Activated T-cell treated with anti-CD3 and anti-CD28 coated beads, Interleukin-2, amount 50 U/mL, for 24 hours (primary cell): Measurements from ENCODE around the gene CLASP2.
"Not testable (repeated sequence)": the region's sequence is repeated elsewhere in the genome, so short reads cannot be mapped to it uniquely, and the experiment has no call there.

Experiments used
- DNase-seq: peaks from one replicate; pipeline ENCODE4 v3.0.0-alpha.2; 2020
- H3K27ac Mint-ChIP-seq: 2 replicates; pipeline ENCODE4 v1.8.0; 2020; ENCODE audit warnings: mild to moderate bottlenecking, mixed read lengths
- H3K27me3 Mint-ChIP-seq: 2 replicates; pipeline ENCODE4 v1.8.0; 2020; ENCODE audit warnings: mixed read lengths
- H3K36me3 Mint-ChIP-seq: 2 replicates; pipeline ENCODE4 v1.8.0; 2020; ENCODE audit warnings: low read depth, mixed read lengths
- H3K4me1 Mint-ChIP-seq: 2 replicates; pipeline ENCODE4 v1.8.0; 2020; ENCODE audit warnings: low read depth, mixed read lengths
- H3K4me3 Mint-ChIP-seq: 2 replicates; pipeline ENCODE4 v1.8.0; 2020; ENCODE audit warnings: mild to moderate bottlenecking, moderate library complexity, mixed read lengths
- H3K9me3 Mint-ChIP-seq: 2 replicates; pipeline ENCODE4 v1.8.0; 2020; ENCODE audit warnings: mixed read lengths

The CLASP2 gene

DNA sequence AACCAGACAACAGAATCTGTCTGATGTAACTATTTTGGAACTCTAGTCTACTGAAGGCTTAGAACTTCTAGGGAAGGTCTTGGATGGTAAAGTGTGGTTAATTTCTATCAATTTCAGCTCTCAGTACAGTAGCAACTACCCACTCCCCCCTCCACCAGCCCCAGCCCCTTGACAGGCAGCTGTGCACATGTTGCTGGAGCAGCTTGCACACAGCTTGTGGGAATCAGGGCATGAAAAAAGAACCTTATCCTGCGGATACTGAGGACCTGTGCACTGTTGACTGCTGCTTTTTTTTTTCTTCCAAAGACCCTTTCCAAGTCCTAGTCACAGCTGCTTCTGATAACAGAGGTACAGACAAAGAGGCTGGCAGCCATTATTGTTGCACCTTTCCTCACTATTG, 196.3 kb downstream of the CLASP2 start:
- H3K4me3 Mint-ChIP-seq: no peak overlapping the region
- H3K27me3 Mint-ChIP-seq: no peaks in the 10 kb centered on the region
- H3K4me1 Mint-ChIP-seq: no peaks in the 10 kb centered on the region
- H3K9me3 Mint-ChIP-seq: peaks cover 7% of the 10 kb centered on the region
- H3K27ac Mint-ChIP-seq: no peak overlapping the region
- DNase-seq: no peak
- peaks cover 80% of the 10 kb centered on the region for H3K36me3 Mint-ChIP-seq

DNA sequence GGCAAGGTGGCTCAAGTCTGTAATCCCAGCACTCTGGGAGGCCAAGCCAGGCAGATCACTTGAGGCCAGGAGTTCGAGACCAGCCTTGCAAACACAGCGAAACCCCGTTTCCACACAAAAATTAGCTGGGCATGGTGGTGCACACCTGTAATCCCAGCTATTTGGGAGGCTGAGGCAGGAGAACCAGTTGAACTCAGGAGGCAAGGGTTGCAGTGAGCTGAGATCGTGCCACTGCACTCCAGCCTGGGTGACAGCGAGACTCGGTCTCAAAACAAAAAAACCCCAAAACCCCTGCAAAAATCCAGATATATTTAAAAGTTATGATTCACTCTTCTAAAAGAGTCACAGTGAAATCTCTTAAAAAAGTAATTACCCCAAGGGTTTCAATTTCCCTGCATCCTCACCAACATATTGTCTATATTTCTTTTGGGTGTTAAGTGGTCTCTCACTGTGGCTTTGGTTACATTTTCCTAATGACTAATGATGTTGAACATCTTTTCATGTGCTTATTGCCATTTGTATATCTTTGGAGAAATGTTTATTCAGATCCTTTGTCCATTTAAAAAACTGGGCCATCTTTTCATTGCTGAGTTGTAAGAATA, 204.7 kb downstream of the CLASP2 start:
- Mint-ChIP-seq H3K27me3 (no peaks in the 10 kb centered on the region), H3K9me3 (no peaks in the 10 kb centered on the region), H3K27ac (no peak overlapping the region)

DNA sequence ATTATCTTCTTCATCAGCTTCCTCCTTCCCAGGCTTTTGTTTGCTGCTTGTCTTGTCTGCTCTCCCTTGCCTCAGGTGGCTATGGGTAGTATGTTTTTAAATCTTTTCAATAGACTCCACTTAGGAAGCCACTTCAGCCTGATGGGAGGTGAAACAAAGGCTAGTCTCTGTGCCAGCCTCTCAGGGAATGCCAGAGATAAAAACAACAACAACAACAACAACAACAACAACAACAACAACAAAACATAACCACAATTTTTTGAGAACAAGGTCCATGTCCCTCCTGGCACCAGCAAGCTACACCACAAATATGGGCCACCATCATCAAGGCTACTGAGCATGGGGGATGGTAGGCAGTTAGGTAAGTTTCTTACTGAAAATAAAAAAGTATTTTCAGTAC, 213.0 kb downstream of the CLASP2 start:
- peaks cover 91% of the 10 kb centered on the region for H3K36me3 Mint-ChIP-seq
- H3K4me3 Mint-ChIP-seq: no peak overlapping the region
- no peaks in the 10 kb centered on the region for H3K4me1 Mint-ChIP-seq
- peaks cover 4% of the 10 kb centered on the region for H3K9me3 Mint-ChIP-seq
- no peak for DNase-seq
- H3K27ac Mint-ChIP-seq: no peak overlapping the region
- H3K27me3 Mint-ChIP-seq: no peaks in the 10 kb centered on the region

More for the DNA sequence above, 204.7 kb downstream of the CLASP2 start:
- Mint-ChIP-seq H3K4me3 (no peak overlapping the region), H3K36me3 (peaks cover 78% of the 10 kb centered on the region), H3K4me1 (peaks cover 7% of the 10 kb centered on the region)
- no peak for DNase-seq

DNA sequence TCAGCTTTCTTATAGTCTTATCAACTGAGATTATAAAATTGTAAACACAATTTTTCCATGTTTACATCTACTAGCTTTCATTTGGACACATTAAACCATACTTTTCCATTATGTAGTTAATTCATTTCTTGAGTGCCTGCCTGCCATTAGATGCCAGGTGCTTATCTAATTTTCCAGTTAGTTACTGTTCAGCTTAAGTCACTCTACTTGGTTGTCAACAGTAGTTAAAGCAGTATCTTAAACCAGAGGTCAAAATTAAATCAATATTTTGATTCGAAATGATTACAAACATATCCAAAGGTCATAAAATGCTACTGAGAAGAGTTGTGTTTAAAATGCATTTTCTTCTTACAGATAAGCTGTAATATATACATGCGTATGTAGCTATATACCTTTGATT, 221.6 kb downstream of the CLASP2 start:
- Mint-ChIP-seq H3K9me3 (peaks cover 4% of the 10 kb centered on the region), H3K36me3 (peaks cover 40% of the 10 kb centered on the region), H3K27ac (no peak overlapping the region), H3K4me3 (no peak overlapping the region), H3K27me3 (no peaks in the 10 kb centered on the region), H3K4me1 (no peaks in the 10 kb centered on the region)
- DNase-seq: no peak

DNA sequence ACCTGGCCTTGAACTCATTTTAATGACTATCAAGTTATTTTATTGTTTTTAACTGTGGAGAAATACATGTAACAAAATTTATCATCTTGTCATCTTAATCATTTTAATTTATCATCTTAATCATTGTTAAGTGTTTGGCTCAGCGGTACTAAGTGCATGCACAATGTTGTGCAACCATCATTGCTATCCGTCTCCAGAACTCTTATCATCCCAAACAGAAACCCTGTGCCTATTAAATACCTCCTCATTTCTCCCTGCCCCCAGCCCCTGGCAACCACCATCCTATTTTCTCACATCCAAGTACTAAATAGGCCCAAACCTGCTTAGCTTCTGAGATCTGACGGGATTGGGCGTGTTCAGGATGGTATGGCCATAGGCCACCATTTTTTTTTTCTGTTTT, 226.3 kb downstream of the CLASP2 start:
- H3K4me1 Mint-ChIP-seq: no peaks in the 10 kb centered on the region
- no peak for DNase-seq
- no peaks in the 10 kb centered on the region for H3K27me3 Mint-ChIP-seq
- peaks cover 2% of the 10 kb centered on the region for H3K9me3 Mint-ChIP-seq
- H3K4me3 Mint-ChIP-seq: no peak overlapping the region
- peaks cover 3% of the 10 kb centered on the region for H3K36me3 Mint-ChIP-seq
- no peak overlapping the region for H3K27ac Mint-ChIP-seq

DNA sequence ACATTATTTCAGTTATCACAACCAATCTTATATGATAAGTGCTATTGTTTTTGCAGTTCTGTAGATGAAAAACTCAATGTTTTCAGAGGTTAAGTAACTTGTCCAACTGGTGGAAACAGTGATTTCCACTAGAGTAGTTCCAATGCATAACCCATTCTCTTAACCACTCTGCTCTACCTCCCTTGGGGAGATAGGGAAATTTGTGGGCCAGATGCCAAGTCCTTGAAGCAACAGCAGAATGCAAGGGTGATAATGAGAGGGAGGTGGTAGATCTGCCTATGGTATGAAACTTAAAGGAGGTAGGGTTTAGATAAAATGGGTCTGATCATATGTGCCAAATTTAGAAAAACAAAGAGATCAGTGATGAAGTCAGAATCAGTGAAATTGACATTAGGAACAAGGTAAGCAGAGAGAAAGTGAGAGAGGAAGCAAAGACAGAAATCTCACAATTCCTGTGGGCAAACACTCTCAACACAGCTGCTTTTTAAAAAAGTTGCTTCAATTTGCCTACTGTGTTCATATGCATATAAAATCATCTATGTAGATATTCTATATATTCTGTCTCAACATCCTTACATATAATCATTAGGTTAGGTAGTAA, 227.3 kb downstream of the CLASP2 start:
- Mint-ChIP-seq H3K4me1 (no peaks in the 10 kb centered on the region), H3K4me3 (no peak overlapping the region), H3K9me3 (peaks cover 3% of the 10 kb centered on the region), H3K36me3 (peaks cover 3% of the 10 kb centered on the region), H3K27me3 (no peaks in the 10 kb centered on the region), H3K27ac (no peak overlapping the region)
- DNase-seq: no peak

DNA sequence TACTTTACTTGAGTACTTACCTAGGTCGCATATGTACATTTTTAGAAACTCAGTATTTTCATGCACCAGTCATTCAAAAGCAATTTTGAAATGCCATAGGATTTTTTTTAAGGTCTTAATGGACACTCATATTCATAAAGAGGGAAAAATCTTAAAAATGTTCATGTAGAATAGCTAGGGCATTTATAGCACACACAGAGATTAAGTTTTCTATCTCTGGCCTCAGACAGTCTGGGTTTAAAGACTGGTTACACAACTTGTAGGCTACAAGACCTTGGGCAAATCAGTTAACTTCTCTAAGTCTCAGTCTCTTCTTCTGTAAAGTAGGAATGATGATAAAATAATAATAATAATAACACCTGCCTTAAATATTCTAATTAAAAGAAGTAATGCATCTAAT, 229.4 kb downstream of the CLASP2 start:
- Mint-ChIP-seq H3K27ac (no peak overlapping the region), H3K9me3 (peaks cover 3% of the 10 kb centered on the region), H3K27me3 (no peaks in the 10 kb centered on the region), H3K4me3 (no peak overlapping the region), H3K36me3 (peaks cover 3% of the 10 kb centered on the region), H3K4me1 (no peaks in the 10 kb centered on the region)
- DNase-seq: no peak

DNA sequence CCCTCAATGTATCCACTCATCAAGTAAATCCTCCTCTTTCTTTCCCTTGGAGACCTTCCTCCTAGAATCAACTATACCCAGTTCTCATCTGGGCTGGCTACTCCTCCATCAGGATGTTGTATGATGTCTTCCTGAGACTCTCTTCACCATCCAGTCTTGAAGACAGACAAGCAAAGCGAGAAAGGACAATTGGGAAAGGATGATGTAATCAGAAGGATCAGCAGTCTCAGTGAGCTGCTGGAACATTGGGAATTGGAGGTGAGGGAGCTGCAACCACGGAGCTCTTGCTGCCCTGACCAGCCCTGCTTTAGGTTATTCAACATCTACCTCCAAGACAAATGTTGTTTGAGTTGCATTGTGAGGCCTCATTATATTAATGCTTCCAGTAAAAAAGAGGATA, 229.8 kb downstream of the CLASP2 start:
- Mint-ChIP-seq H3K27me3 (no peaks in the 10 kb centered on the region), H3K4me1 (no peaks in the 10 kb centered on the region), H3K9me3 (peaks cover 3% of the 10 kb centered on the region), H3K27ac (no peak overlapping the region), H3K4me3 (no peak overlapping the region), H3K36me3 (peaks cover 3% of the 10 kb centered on the region)
- no peak for DNase-seq

DNA sequence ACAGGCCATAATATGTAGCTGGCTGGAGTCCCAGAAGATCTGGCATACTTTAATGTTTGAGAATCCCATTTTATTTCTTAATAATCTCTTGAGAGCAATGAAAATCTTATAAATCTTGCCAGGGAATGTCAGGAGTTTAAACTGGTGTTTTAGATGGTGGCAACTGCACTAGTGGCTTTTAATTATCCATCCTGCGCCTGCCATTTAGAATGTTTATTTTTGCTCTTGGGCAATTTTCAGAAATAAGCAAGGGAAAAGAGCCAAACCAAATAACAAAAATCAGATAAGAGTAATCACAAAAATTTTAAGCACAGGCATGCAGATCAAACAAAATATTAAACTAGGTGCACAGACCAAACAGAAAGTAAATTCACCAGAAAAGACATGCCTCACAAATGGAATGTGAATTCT, 235.9 kb downstream of the CLASP2 start:
- Mint-ChIP-seq H3K4me1 (no peaks in the 10 kb centered on the region), H3K27me3 (no peaks in the 10 kb centered on the region), H3K9me3 (peaks cover 6% of the 10 kb centered on the region), H3K36me3 (no peaks in the 10 kb centered on the region), H3K4me3 (no peak overlapping the region), H3K27ac (no peak overlapping the region)
- DNase-seq: no peak

DNA sequence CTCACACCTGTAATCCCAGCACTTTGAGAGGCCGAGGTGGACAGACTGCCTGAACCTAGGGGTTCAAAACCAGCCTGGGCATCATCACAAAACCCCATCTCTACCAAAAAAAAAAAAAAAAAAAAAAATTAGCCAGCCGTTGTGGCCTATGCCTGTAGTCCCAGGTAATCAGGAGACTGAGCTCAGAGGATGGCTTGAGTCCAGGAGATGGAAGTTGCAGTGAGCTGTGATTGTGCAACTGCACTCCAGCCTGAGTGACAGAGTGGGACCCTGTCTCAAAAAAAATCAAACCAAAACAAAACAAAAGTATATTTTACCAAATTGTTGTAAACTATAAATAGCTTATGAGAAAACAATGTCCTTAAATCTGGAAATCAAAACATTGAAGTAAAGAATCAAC, 243.2 kb downstream of the CLASP2 start:
- H3K36me3 Mint-ChIP-seq: no peaks in the 10 kb centered on the region
- no peaks in the 10 kb centered on the region for H3K4me1 Mint-ChIP-seq
- DNase-seq: no peak
- no peak overlapping the region for H3K4me3 Mint-ChIP-seq
- no peaks in the 10 kb centered on the region for H3K27me3 Mint-ChIP-seq
- H3K27ac Mint-ChIP-seq: no peak overlapping the region
- no peaks in the 10 kb centered on the region for H3K9me3 Mint-ChIP-seq

DNA sequence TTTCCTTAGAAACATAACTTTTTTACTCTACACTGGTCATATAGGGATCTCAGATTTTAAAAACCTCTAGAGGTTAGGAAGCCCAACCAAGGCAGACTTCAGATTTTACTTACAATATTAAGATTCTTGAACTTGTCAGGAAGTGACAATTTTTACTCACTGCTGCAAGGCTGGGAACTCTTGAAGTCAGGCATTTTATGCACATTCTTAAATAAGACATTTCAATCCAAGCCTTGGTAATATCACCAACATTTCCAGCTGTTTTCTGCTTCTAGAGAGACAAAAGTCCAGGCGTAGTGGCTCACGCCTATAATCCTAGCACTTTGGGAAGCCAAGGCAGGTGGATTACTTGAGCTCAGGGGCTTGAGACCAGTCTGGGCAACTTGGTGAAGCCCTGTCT, 244.2 kb downstream of the CLASP2 start:
- DNase-seq: no peak
- H3K4me1 Mint-ChIP-seq: no peaks in the 10 kb centered on the region
- H3K9me3 Mint-ChIP-seq: no peaks in the 10 kb centered on the region
- H3K27me3 Mint-ChIP-seq: no peaks in the 10 kb centered on the region
- no peak overlapping the region for H3K4me3 Mint-ChIP-seq
- no peaks in the 10 kb centered on the region for H3K36me3 Mint-ChIP-seq
- H3K27ac Mint-ChIP-seq: no peak overlapping the region

DNA sequence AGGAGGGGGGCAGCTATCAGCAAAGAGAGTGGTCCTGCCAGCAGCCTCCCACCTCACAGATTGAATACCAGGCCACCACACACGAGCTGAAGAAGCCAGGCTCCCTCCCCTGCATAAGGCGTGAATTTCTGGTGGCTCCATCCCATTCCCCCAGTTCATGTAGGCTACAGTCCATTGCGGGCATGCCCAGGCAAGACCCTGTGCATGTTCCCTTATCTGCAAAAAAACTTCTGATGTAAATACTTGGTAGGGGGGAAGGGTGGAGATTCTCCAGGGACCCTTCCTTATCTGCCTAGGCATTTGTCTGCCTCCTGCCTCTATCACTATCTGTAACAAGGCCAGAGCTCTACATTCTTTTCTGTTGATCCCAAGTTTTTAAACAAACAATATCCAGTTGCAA, 250.3 kb downstream of the CLASP2 start:
- Mint-ChIP-seq H3K4me1 (no peaks in the 10 kb centered on the region), H3K27me3 (no peaks in the 10 kb centered on the region), H3K27ac (no peak overlapping the region), H3K36me3 (peaks cover 13% of the 10 kb centered on the region), H3K4me3 (no peak overlapping the region), H3K9me3 (peaks cover 2% of the 10 kb centered on the region)
- no peak for DNase-seq

DNA sequence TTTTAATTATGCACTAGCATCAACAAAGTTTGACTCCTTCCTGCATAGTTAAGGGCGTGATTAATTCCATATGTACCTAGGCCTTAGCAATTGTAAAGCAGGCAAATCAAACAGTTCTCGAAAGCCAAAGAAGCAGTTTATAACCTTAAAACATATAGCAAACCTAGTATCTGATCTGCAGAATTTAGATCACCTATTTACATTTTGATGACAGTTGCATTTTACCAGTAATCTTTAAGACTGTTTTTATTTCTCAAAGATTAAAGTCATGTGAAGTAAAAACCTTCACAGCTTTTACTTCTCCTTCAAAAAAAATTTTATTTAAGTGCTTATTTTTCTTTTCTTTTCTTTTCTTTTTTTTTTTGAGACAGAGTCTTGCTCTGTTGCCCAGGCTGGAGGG, 257.0 kb downstream of the CLASP2 start:
- H3K36me3 Mint-ChIP-seq: peaks cover 17% of the 10 kb centered on the region
- H3K4me1 Mint-ChIP-seq: no peaks in the 10 kb centered on the region
- no peak for DNase-seq
- peaks cover 15% of the 10 kb centered on the region for H3K9me3 Mint-ChIP-seq
- H3K27ac Mint-ChIP-seq: no peak overlapping the region
- no peak overlapping the region for H3K4me3 Mint-ChIP-seq
- no peaks in the 10 kb centered on the region for H3K27me3 Mint-ChIP-seq

DNA sequence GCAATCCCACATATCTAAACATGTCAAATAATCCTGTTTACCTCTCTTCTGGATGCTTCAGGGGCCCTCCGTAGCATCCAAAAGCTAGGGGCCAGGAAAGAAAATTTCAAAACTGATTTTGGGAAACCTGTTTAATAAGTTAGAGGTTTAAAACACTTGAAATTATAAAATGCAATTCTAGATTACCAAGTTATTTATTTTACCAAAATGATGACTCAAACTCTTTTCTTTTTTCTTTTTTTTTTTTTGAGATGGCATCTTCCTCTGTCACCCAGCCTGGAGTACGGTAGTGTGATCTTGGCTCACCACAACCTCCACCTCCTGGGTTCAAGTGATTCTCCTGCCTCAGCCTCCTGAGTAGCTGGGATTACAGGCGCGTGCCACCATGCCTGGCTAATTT, 258.5 kb downstream of the CLASP2 start:
- Mint-ChIP-seq H3K9me3 (peaks cover 15% of the 10 kb centered on the region), H3K36me3 (peaks cover 17% of the 10 kb centered on the region)
- not testable (repeated sequence) for H3K27me3 Mint-ChIP-seq, DNase-seq, H3K4me3 Mint-ChIP-seq, H3K4me1 Mint-ChIP-seq, H3K27ac Mint-ChIP-seq

DNA sequence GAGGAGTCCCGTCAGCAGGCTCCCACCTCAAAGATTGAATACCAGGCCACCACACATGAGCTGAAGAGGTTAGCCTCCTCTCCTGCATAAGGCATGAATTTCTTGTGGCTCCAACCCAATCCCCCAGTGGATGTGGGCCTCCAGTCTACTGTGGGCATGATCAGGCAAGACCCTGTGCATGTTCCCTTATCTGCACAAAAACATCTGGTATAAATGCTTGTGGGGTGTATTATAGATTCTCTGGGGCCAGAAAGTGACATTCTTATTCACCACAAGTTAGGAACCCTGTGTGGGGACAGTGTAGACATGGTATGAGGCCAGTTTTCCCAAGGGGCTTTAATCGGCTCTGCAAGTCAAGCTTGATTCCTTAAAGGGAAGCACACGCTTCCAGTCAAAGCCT, 259.6 kb downstream of the CLASP2 start:
- DNase-seq: no peak
- Mint-ChIP-seq H3K4me3 (no peak overlapping the region), H3K27ac (no peak overlapping the region), H3K27me3 (no peaks in the 10 kb centered on the region), H3K4me1 (peaks cover 3% of the 10 kb centered on the region), H3K36me3 (peaks cover 23% of the 10 kb centered on the region), H3K9me3 (peaks cover 21% of the 10 kb centered on the region)

DNA sequence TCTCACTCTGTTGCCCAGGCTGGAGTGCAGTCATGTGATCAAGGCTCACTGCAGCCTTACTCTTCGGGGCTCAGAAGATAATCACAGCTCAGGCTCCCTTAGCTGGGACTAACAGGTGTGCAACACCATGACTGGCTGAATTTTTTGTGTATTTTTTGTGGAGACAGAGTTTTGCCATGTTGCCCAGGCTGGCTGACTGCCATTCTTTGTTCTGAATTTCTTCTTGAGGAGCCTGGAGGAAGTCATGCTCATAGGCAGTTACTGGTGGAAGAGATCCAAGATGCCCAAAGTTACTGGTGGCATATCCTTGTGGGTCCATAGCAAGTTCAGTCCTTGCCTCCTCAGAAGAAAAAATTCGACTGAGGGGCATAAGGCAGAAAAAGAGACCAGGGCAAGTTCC, 261.3 kb downstream of the CLASP2 start:
- H3K27ac Mint-ChIP-seq: no peak overlapping the region
- H3K36me3 Mint-ChIP-seq: peaks cover 18% of the 10 kb centered on the region
- no peak overlapping the region for H3K4me3 Mint-ChIP-seq
- no peak for DNase-seq
- no peaks in the 10 kb centered on the region for H3K27me3 Mint-ChIP-seq
- H3K4me1 Mint-ChIP-seq: peaks cover 3% of the 10 kb centered on the region
- peaks cover 21% of the 10 kb centered on the region for H3K9me3 Mint-ChIP-seq
